IMR-90 (cell line): ENCODE results near the gene ADGRG6. TPM values are rescaled to one million over a fixed set of nuclear protein-coding genes. Genes with fewer than 3 reads are reported as not detected.

ENCODE experiments used
- ATAC-seq: fragments of 200-7000 bp; cut with Tn5 transposase; 2 replicates; pipeline ENCODE4 v1.9.1; 2020; ENCODE audit warnings: low read depth, mild to moderate bottlenecking, moderate library complexity
- BruUV-seq: library from RNA; stranded (reverse); fragments of 400-500 nt; replicated peaks from 2 replicates; lab custom pipeline; 2021; lab: Mats Ljungman, UMichigan
- CTCF ChIA-PET: fragments of 300-600 bp; formaldehyde crosslinking; extraction: SDS; loops from one replicate; lab custom pipeline; 2021; ENCODE audit warnings: antibody characterized with exemption; lab: Yijun Ruan, JAX
- POLR2A ChIA-PET: fragments of 300-600 bp; sonication (Branson Sonifier 250); formaldehyde crosslinking; loops from one replicate; lab custom pipeline; 2022; ENCODE audit warnings: antibody characterized with exemption; ENCODE audit not compliant: unreplicated experiment; lab: Charles Lee
- DNase-seq: peaks from one replicate; pipeline ENCODE4 v3.0.0; 2013
- H2AFZ ChIP-seq: replicated peaks from 2 replicates; pipeline ENCODE3; 2013; ENCODE audit warnings: low read length, mild to moderate bottlenecking; ENCODE audit not compliant: poor library complexity
- H2AK5ac ChIP-seq: 2 replicates; pipeline ENCODE4 v1.6.1; 2013; ENCODE audit warnings: low read depth, low read length, inconsistent platforms
- H2AK9ac ChIP-seq: replicated peaks from 2 replicates; pipeline ENCODE3; 2013; ENCODE audit warnings: mild to moderate bottlenecking, low read depth, low read length, moderate library complexity; ENCODE audit not compliant: poor library complexity
- H2BK120ac ChIP-seq: 2 replicates; pipeline ENCODE4 v1.6.1; 2013; ENCODE audit warnings: low read depth, low read length, inconsistent platforms
- H2BK15ac ChIP-seq: 3 replicates; pipeline ENCODE4 v1.6.1; 2013; ENCODE audit warnings: low read depth, low read length, inconsistent platforms
- H2BK20ac ChIP-seq: 2 replicates; pipeline ENCODE4 v1.6.1; 2013; ENCODE audit warnings: low read depth, mild to moderate bottlenecking, inconsistent platforms, low read length, moderate library complexity
- H2BK5ac ChIP-seq: 2 replicates; pipeline ENCODE4 v1.6.1; 2013; ENCODE audit warnings: mild to moderate bottlenecking, low read depth, low read length, inconsistent platforms; ENCODE audit not compliant: poor library complexity, severe bottlenecking
- H3K14ac ChIP-seq: replicated peaks from 2 replicates; pipeline ENCODE4 v1.6.1; 2013; ENCODE audit warnings: low read depth, low read length, inconsistent platforms
- H3K18ac ChIP-seq: 2 replicates; pipeline ENCODE4 v1.6.1; 2013; ENCODE audit warnings: low read depth, low read length, control low read depth
- H3K23ac ChIP-seq: 2 replicates; pipeline ENCODE4 v1.6.1; 2013; ENCODE audit warnings: low read depth, low read length, inconsistent platforms
- H3K27ac ChIP-seq: 2 replicates; pipeline ENCODE4 v1.5.1; 2013; ENCODE audit warnings: mild to moderate bottlenecking, control low read depth, low read length; ENCODE audit not compliant: insufficient read depth
- H3K27me3 ChIP-seq: 2 replicates; pipeline ENCODE4 v1.6.1; 2013; ENCODE audit warnings: low read length; ENCODE audit not compliant: control insufficient read depth, insufficient read depth
- H3K36me3 ChIP-seq: 2 replicates; pipeline ENCODE4 v1.6.1; 2013; ENCODE audit warnings: low read length, mixed read lengths; ENCODE audit not compliant: control insufficient read depth, insufficient read depth
- H3K4ac ChIP-seq: 2 replicates; pipeline ENCODE4 v1.6.1; 2013; ENCODE audit warnings: low read depth, low read length, inconsistent platforms
- H3K4me1 ChIP-seq: 2 replicates; pipeline ENCODE4 v1.6.1; 2013; ENCODE audit warnings: low read length, mixed read lengths; ENCODE audit not compliant: control insufficient read depth, insufficient read depth
- H3K4me2 ChIP-seq: 2 replicates; pipeline ENCODE4 v1.6.1; 2013; ENCODE audit warnings: low read depth, mild to moderate bottlenecking, control low read depth, low read length, moderate library complexity
- H3K4me3 ChIP-seq: 2 replicates; pipeline ENCODE4 v1.5.1; 2013; ENCODE audit warnings: low read depth, mild to moderate bottlenecking, control low read depth, low read length, moderate library complexity; ENCODE audit not compliant: insufficient read depth
- H3K56ac ChIP-seq: 2 replicates; pipeline ENCODE4 v1.6.1; 2013; ENCODE audit warnings: low read length, inconsistent platforms; ENCODE audit not compliant: insufficient read depth; ENCODE audit errors: extremely low read depth
- H3K79me1 ChIP-seq, 2 experiments: 2 replicates each; pipeline ENCODE4 v1.6.1; 2013; ENCODE audit warnings: low read length in 2 of 2, inconsistent platforms in 1 of 2, low read depth in 1 of 2
- H3K9ac ChIP-seq: 2 replicates; pipeline ENCODE4 v1.6.1; 2013; ENCODE audit warnings: low read depth, low read length, control low read depth
- H3K9me1 ChIP-seq: 2 replicates; pipeline ENCODE4 v1.6.1; 2013; ENCODE audit warnings: low read length, inconsistent platforms; ENCODE audit not compliant: insufficient read depth
- H3K9me3 ChIP-seq: 2 replicates; pipeline ENCODE4 v1.6.1; 2013; ENCODE audit warnings: low read length; ENCODE audit not compliant: control insufficient read depth, insufficient read depth
- H4K20me1 ChIP-seq: 2 replicates; pipeline ENCODE4 v1.6.1; 2013; ENCODE audit warnings: low read length, inconsistent platforms; ENCODE audit not compliant: insufficient read depth
- H4K5ac ChIP-seq: 2 replicates; pipeline ENCODE4 v1.6.1; 2013; ENCODE audit warnings: mild to moderate bottlenecking, low read depth, low read length, control low read depth
- H4K8ac ChIP-seq, 2 experiments: 2 replicates each; pipeline ENCODE4 v1.6.1; 2013; ENCODE audit warnings: low read depth in 2 of 2, low read length in 2 of 2, control low read depth in 1 of 2, inconsistent platforms in 1 of 2
- H4K91ac ChIP-seq: 2 replicates; pipeline ENCODE4 v1.6.1; 2013; ENCODE audit warnings: low read depth, low read length, inconsistent platforms; ENCODE audit not compliant: insufficient read depth
- BHLHE40 ChIP-seq: fragments of 150-350 bp; IDR thresholded peaks from 2 replicates; pipeline ENCODE4 v1.6.1; 2016; ENCODE audit warnings: mild to moderate bottlenecking, low read depth, low read length
- CTCF ChIP-seq: conservative IDR thresholded peaks from 2 replicates; pipeline ENCODE4 v1.5.1; 2012; ENCODE audit warnings: mild to moderate bottlenecking, low read depth, low read length, improper control_type of control experiment
- ELK1 ChIP-seq: fragments of 150-350 bp; IDR thresholded peaks from 2 replicates; pipeline ENCODE4 v1.6.1; 2016; ENCODE audit warnings: low read depth, mild to moderate bottlenecking, low read length, moderate library complexity, borderline replicate concordance
- MAFK ChIP-seq: IDR thresholded peaks from 2 replicates; pipeline ENCODE4 v1.6.1; 2012; ENCODE audit warnings: low read depth, low read length, improper control_type of control experiment
- MAZ ChIP-seq: IDR thresholded peaks from 2 replicates; pipeline ENCODE4 v1.6.1; 2012; ENCODE audit warnings: low read depth, mild to moderate bottlenecking, low read length, improper control_type of control experiment, moderate library complexity, borderline replicate concordance
- RCOR1 ChIP-seq: IDR thresholded peaks from 2 replicates; pipeline ENCODE4 v1.6.1; 2012; ENCODE audit warnings: mild to moderate bottlenecking, low read length, improper control_type of control experiment; ENCODE audit not compliant: insufficient replicate concordance
- RFX5 ChIP-seq: IDR thresholded peaks from 2 replicates; pipeline ENCODE4 v1.8.0; 2012; ENCODE audit warnings: low read depth, mild to moderate bottlenecking, low read length, moderate library complexity
- WGBS, 2 experiments: methylation state at CpG; one replicate each; pipeline versions ENCODE4 v1.1.5 to v1.1.7; 2013; ENCODE audit warnings: missing lambda C conversion rate in 2 of 2; ENCODE audit not compliant: insufficient read length in 1 of 2; ENCODE audit errors: extremely low coverage in 2 of 2; 5-methylcytosine and 5-hydroxymethylcytosine counted together
- dilution Hi-C: fragments of 300-500 bp; cut with HindIII; formaldehyde crosslinking; loops from one replicate; pipeline ENCODE4 v1.14.3; 2018; ENCODE audit warnings: low sequenced_read_pairs; ENCODE audit not compliant: unreplicated experiment
- in situ Hi-C: fragments of 300-500 bp; cut with MboI; formaldehyde crosslinking; loops from 3 replicates; pipeline ENCODE4 v1.14.3; 2019; ENCODE audit warnings: low sequenced_read_pairs, inconsistent platforms, mixed read lengths
- intact Hi-C: fragments of 100-400 bp; cut with micrococcal nuclease; formaldehyde crosslinking; loops from 2 replicates; pipeline ENCODE4 v1.10.0; 2022
- polyA plus RNA-seq, 3 experiments: library from polyadenylated mRNA; depleted of rRNA; stranded (reverse); fragments of >200 nt; gene quantifications; 2 replicates each; pipeline ENCODE4 v1.2.3, GENCODE V29; 2012; ENCODE audit warnings: low replicate concordance in 1 of 3
- total RNA-seq: library from RNA; depleted of rRNA; stranded (reverse); fragments of >200 nt; gene quantifications from 2 replicates; pipeline ENCODE4 v1.2.3, GENCODE V29; 2012

Gene ADGRG6
- total and polyA plus RNA-seq, 2 of the 4 experiments (the other 2 are of a cell fraction): 10.0 to 20.3 TPM

- peak overlapping the region; percentile 8 to 64; a peak in 3 of 4 replicates for H4K8ac ChIP-seq
- in situ Hi-C loops: no loop called here
- H2AK5ac ChIP-seq: no peak overlapping the region
- intact Hi-C loops: no loop called here
- H3K27me3 ChIP-seq: no peaks in the 10 kb centered on the region
- 60% methylated on average over 1 of the region's 5 CpGs; no CpG with 5 or more reads in 1 of the 2 experiments for WGBS, 2 experiments
- peak overlapping the region; percentile 71 for H3K14ac ChIP-seq
- no peak overlapping the region for H3K27ac ChIP-seq
- H4K5ac ChIP-seq: peak overlapping the region; percentile 15; the same call in 1 of the 2 replicates
- peak overlapping the region; percentile 0; the same call in 1 of the 3 replicates for H2BK15ac ChIP-seq
- ChIA-PET POLR2A (no interaction called here), CTCF (interaction anchor here (1.2 kb wide), 1 partner anchor 11 kb away, joined by 3 read pairs; no protein-coding TSS in a partner anchor)
- no peaks in the 10 kb centered on the region for H3K79me1 ChIP-seq
- peak overlapping the region; percentile 22 for H4K91ac ChIP-seq
- H3K56ac ChIP-seq: no peak overlapping the region
- H2AFZ ChIP-seq: peak overlapping the region; percentile 54
- H3K4me3 ChIP-seq: no peak overlapping the region
- peak overlapping the region; percentile 82 for H3K4ac ChIP-seq
- H3K36me3 ChIP-seq: no peaks in the 10 kb centered on the region
- peak overlapping the region; percentile 57 for H2BK20ac ChIP-seq
- DNase-seq: peak; percentile 73
- peak; percentile 82 for ATAC-seq
- H3K9me3 ChIP-seq: no peaks in the 10 kb centered on the region
- H3K9me1 ChIP-seq: peaks cover 3% of the 10 kb centered on the region; the same call in 1 of the 2 replicates
- peak overlapping the region; percentile 80 for H2BK120ac ChIP-seq
- BruUV-seq: no TSS peak
- no peak overlapping the region for H3K9ac ChIP-seq
- H2BK5ac ChIP-seq: peak overlapping the region; percentile 61
- H3K4me2 ChIP-seq: peak overlapping the region; percentile 22; the same call in 1 of the 2 replicates
- no peak overlapping the region for H2AK9ac ChIP-seq
- no peaks in the 10 kb centered on the region for H4K20me1 ChIP-seq
- H3K23ac ChIP-seq: peak overlapping the region; percentile 35; the same call in 1 of the 2 replicates
- dilution Hi-C loops: no loop called here
- TF ChIP-seq RFX5 (no peak), MAZ (no peak), ELK1 (no peak), MAFK (no peak), BHLHE40 (no peak), CTCF (no peak), RCOR1 (no peak)
- H3K18ac ChIP-seq: peak overlapping the region; percentile 53; the same call in 1 of the 2 replicates
- peaks cover 6% of the 10 kb centered on the region for H3K4me1 ChIP-seq
Measured at GRCh38 chr6:142275236-142276006, 26.4 kb upstream of the ADGRG6 start.
